HG03521 (cell line): Measurements from ENCODE around the gene TYW1.
"Not testable (repeated sequence)": the region's sequence is repeated elsewhere in the genome, so short reads cannot be mapped to it uniquely, and the experiment has no call there.

Experiments
- ATAC-seq: cut with Tn5 transposase; IDR thresholded peaks from one replicate; pipeline ENCODE4 v1.9.1; 2021; ENCODE audit warnings: mild to moderate bottlenecking, moderate library complexity; ENCODE audit not compliant: unreplicated experiment

Gene TYW1

GRCh38 chr7:67120491-67120890, 123.9 kb downstream of the TYW1 start:
- not testable (repeated sequence) for ATAC-seq

- not testable (repeated sequence) for ATAC-seq
Measured at GRCh38 chr7:67128257-67128656, 131.6 kb downstream of the TYW1 start.

GRCh38 chr7:67130766-67131165, 134.1 kb downstream of the TYW1 start:
- not testable (repeated sequence) for ATAC-seq

- not testable (repeated sequence) for ATAC-seq
Measured at GRCh38 chr7:67134912-67135311, 138.3 kb downstream of the TYW1 start.

GRCh38 chr7:67135617-67136486, 139.2 kb downstream of the TYW1 start:
- ATAC-seq, result not testable (repeated sequence)

GRCh38 chr7:67137489-67137888, 140.9 kb downstream of the TYW1 start:
- ATAC-seq, result not testable (repeated sequence)

DNA sequence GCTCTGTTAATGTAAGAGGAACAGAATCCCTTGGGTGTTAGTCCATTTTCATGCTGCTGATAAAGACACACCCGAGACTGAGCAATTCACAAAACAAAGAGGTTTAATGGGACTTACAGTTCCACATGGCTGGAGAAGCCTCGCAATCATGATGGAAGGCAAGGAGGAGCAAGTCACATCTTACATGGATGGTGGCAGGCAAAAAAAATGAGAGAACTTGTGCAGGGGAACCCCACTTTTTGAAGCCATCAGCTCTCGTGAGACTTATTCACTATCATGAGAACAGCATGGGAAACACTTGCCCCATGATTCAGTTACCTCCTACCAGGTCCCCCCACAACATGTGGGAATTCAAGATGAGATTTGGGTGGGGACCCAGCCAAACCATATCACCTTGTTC, 143.2 kb downstream of the TYW1 start:
- not testable (repeated sequence) for ATAC-seq

- not testable (repeated sequence) for ATAC-seq
Measured at GRCh38 chr7:67141001-67141400, 144.4 kb downstream of the TYW1 start.

GRCh38 chr7:67143091-67143786, 146.6 kb downstream of the TYW1 start:
- not testable (repeated sequence) for ATAC-seq

DNA sequence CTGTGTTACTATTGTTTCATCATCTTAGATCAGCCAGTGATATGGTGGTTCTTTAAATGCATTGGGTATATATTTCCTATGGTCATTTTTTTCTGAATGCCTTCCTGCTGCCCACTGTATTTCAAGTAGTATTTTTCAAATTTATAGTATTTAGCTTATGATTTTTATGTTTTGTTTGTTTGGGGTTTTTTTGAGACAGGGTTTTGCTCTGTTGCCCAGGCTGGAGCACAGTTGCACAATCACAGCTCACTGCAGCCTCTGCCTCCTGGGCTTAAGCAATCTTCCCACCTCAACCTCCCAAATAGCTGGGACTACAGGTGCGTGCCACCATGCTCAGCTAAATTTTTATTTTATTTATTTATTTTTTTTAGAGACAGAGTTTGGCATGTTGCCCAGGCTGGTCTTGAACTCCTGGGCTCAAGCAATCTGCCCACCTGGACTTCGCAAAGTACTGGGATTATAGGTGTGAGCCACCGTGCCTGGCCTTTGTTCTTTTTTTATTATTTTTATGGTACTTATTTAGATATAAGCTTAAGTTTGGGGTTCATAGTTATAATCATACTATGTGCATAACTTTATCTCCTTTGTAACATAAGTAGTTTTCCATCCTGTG, 149.1 kb downstream of the TYW1 start:
- ATAC-seq, result not testable (repeated sequence)

DNA sequence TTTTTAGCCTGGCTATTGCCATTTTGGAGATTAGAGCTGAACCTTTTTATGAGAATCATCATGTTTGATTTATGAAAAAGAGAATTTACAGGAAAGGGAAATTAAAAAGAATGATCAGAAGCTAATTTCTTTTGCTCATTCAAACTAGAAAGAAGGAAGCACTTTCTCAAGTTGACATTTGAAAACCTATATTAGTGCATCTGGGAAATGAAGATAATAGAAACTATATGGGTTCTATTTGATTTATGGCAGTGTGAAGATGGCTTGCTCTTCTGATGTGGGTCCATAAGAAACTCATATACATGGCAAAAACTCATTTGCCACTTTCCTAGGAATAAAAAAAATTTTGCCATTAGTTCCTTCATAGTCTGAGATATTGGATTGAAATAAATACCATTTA, 152.5 kb downstream of the TYW1 start:
- not testable (repeated sequence) for ATAC-seq

DNA sequence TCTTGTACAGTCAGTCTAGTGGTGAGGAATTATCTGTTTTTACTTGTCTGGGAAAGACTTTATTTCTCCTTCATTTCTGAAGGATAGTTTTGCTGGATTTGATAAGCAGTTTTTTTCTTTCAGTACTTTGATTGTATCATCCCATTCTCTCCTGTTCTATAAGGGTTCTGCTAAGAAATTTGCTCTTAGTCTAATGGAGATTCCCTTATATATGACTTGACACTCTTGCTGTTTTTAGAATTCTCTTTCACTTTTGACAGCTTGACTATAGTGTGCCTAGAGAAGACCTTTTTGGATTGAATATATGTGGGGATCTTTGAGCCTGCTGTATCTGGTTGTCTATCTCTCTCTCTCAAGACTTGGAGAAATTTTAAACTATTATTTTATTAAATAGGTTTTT, 157.7 kb downstream of the TYW1 start:
- ATAC-seq, result not testable (repeated sequence)

GRCh38 chr7:67156064-67156463, 159.4 kb downstream of the TYW1 start:
- not testable (repeated sequence) for ATAC-seq

GRCh38 chr7:67163285-67163684, 166.7 kb downstream of the TYW1 start:
- ATAC-seq, result not testable (repeated sequence)

GRCh38 chr7:67171151-67171550, 174.5 kb downstream of the TYW1 start:
- not testable (repeated sequence) for ATAC-seq

GRCh38 chr7:67176730-67177129, 180.1 kb downstream of the TYW1 start:
- ATAC-seq, result not testable (repeated sequence)

- not testable (repeated sequence) for ATAC-seq
Measured at GRCh38 chr7:67178915-67179688, 182.5 kb downstream of the TYW1 start.

- ATAC-seq, result not testable (repeated sequence)
Measured at GRCh38 chr7:67182956-67183750, 186.5 kb downstream of the TYW1 start.

DNA sequence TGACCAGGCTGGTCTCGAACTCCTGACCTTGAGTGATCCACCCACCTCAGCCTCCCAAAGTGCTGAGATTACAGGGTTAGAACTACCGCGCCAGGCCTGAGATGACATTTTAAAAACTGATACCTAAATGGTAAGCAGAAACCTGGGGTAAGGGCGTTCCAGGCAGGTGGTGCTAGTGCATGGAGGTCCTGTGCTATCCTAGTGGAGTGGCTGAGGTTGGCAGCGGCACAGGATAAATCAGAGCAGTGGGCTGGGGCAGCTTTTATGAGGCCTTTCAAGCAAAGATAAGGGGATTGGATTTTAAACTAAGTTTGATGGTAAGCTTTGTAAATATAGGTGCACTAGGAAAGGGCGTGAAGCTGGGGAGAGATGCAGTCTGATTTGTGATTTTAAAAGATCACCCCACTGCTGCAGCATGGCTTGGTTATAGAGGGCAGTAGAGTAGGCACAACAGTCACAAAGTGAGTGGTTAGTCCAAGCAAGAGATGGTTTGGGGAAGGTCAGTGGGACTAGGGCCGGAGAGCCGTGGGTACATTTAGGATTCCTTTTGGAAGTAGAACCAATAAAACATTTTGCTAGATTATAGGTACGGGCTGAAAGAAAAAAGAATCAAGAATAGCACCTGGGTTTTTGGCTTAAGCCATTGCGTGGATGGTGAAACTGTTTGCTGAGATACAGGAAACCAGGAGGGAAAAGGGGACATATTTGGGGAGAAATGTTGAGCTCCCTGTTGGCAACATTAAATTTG, 188.5 kb downstream of the TYW1 start:
- ATAC-seq, result not testable (repeated sequence)
